ENCODE results near the gene TKT. TPM values are rescaled to one million over a fixed set of nuclear protein-coding genes. Genes with fewer than 3 reads are reported as not detected.

Gene TKT
- total RNA-seq, 1 experiment from 2014 or later, result 650 TPM

DNA sequence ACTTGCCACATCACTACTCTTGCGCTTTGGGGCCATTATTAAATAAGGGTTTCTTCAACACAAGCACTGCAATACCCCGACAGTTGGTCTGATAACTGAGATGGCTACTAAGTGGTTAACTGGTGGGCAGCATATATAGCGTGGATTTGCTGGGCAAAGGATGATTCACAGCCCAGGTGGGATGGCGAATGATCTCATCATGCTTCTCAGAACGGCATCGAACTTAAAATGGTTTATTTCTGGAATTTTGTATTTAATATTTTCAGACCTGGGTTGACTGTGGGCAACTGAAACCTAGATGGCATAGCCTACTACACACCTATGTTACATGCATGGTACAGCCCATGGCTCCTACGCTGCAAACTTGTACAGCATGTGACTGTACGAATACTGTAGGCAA, 26.8 kb upstream of the TKT start:
- Histone ChIP-seq H2AFZ (ENCODE audit: low read length) (no peak overlapping the region), H3K9me3 (ENCODE audit: control insufficient read depth, low read depth, low read length) (no peaks in the 10 kb centered on the region), H4K91ac (ENCODE audit: insufficient read length, low read depth, low read length) (no peak overlapping the region), H4K5ac (ENCODE audit: insufficient read length, low read depth, low read length) (no peak overlapping the region), H3K79me1 (ENCODE audit: insufficient read depth, low read depth, low read length, poor library complexity, severe bottlenecking) (no peaks in the 10 kb centered on the region), H3K23ac (ENCODE audit: insufficient read length, low read depth, low read length) (no peak overlapping the region), H3K56ac (ENCODE audit: insufficient read length, low read depth, low read length) (no peak overlapping the region), H3K27me3 (ENCODE audit: insufficient read depth, low read length) (no peaks in the 10 kb centered on the region), H2AK5ac (ENCODE audit: insufficient read length, low read length) (no peak overlapping the region), H3K9ac (ENCODE audit: extremely low read depth, insufficient read length, low read length) (no peak overlapping the region), H3K27ac (ENCODE audit: insufficient read length, low read depth, low read length) (no peak overlapping the region), H3K4me1 (ENCODE audit: insufficient read depth, low read length) (peaks cover 8% of the 10 kb centered on the region), H2BK20ac (ENCODE audit: low read depth, low read length, poor library complexity, severe bottlenecking) (no peak overlapping the region), H3K18ac (ENCODE audit: insufficient read length, low read depth, low read length) (no peak overlapping the region), H3T11ph (ENCODE audit: low read length) (no peak overlapping the region), H4K8ac (replicated peaks; ENCODE audit: insufficient read length, low read depth, low read length) (no peak overlapping the region), H3K4ac (ENCODE audit: low read depth, low read length) (no peak overlapping the region), H2BK12ac (ENCODE audit: insufficient read length, low read depth, low read length) (no peak overlapping the region), H3K14ac (ENCODE audit: insufficient read depth, low read length) (no peak overlapping the region), H4K20me1 (ENCODE audit: control insufficient read depth, insufficient read depth, insufficient read length) (no peaks in the 10 kb centered on the region), H3K79me2 (ENCODE audit: insufficient read depth, low read length) (no peaks in the 10 kb centered on the region), H2BK120ac (ENCODE audit: low read depth, low read length, poor library complexity, severe bottlenecking) (no peak overlapping the region), H2BK5ac (ENCODE audit: insufficient read length, low read length) (no peak overlapping the region), H3K23me2 (ENCODE audit: insufficient read length, low read depth, low read length, poor library complexity, severe bottlenecking) (peaks cover 4% of the 10 kb centered on the region), H2BK15ac (ENCODE audit: low read depth, low read length) (no peak overlapping the region), H3K4me2 (ENCODE audit: insufficient read depth, insufficient read length, low read length) (no peak overlapping the region)
- WGBS (ENCODE audit: extremely low coverage, insufficient read length, low lambda C conversion rate), result no CpG with 5 or more reads among the region's 8 CpGs
- Mint-ChIP-seq H3K27ac (no peak overlapping the region), H3K4me1 (peaks cover 39 to 42% of the 10 kb centered on the region in 2 experiments), H3K27me3 (ENCODE audit: low read depth) (no peaks in the 10 kb centered on the region), H3K4me3 (no peak overlapping the region), H3K9me3 (no peaks in the 10 kb centered on the region), H3K36me3 (ENCODE audit: insufficient read depth in 1 of 3, low read depth in 3 of 3) (peaks cover 5 to 22% (median 13%) of the 10 kb centered on the region in 3 experiments; a peak in 5 of 7 replicates)
- no peak for DNase-seq
- TF ChIP-seq, protein P1, sequence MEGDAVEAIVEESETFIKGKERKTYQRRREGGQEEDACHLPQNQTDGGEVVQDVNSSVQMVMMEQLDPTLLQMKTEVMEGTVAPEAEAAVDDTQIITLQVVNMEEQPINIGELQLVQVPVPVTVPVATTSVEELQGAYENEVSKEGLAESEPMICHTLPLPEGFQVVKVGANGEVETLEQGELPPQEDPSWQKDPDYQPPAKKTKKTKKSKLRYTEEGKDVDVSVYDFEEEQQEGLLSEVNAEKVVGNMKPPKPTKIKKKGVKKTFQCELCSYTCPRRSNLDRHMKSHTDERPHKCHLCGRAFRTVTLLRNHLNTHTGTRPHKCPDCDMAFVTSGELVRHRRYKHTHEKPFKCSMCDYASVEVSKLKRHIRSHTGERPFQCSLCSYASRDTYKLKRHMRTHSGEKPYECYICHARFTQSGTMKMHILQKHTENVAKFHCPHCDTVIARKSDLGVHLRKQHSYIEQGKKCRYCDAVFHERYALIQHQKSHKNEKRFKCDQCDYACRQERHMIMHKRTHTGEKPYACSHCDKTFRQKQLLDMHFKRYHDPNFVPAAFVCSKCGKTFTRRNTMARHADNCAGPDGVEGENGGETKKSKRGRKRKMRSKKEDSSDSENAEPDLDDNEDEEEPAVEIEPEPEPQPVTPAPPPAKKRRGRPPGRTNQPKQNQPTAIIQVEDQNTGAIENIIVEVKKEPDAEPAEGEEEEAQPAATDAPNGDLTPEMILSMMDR (conservative IDR thresholded peaks at IDR 0.05), result no peak
